SK-N-SH (cell line): ENCODE results near the gene RABL2A.
"Not testable (repeated sequence)": the region's sequence is repeated elsewhere in the genome, so short reads cannot be mapped to it uniquely, and the experiment has no call there.

Experiments used
- CTCF ChIP-seq: fragments of 200-600 bp; sonication (generic); IDR thresholded peaks from 2 replicates; pipeline ENCODE4 v1.6.1; 2017; ENCODE audit warnings: antibody characterized with exemption, mild to moderate bottlenecking, moderate library complexity
- EP300 ChIP-seq, 2 experiments: IDR thresholded peaks; 2 replicates each; pipeline versions ENCODE4 v1.4.0 to v1.6.1; 2012; ENCODE audit warnings: borderline replicate concordance in 1 of 2, low read depth in 1 of 2, low read length in 1 of 2
- EZH2phosphoT487 ChIP-seq: fragments of 200-600 bp; sonication (generic); IDR thresholded peaks from 2 replicates; pipeline ENCODE4 v1.6.1; 2017; ENCODE audit warnings: low read depth, mixed run types, mild to moderate bottlenecking, antibody characterized with exemption, moderate library complexity, borderline replicate concordance
- MAX ChIP-seq: IDR thresholded peaks from 2 replicates; pipeline ENCODE4 v1.4.0; 2012; ENCODE audit warnings: low read depth
- POLR2AphosphoS5 ChIP-seq: IDR thresholded peaks from 2 replicates; pipeline ENCODE4 v1.6.1; 2012; ENCODE audit warnings: low read depth, low read length
- REST ChIP-seq: IDR thresholded peaks from 2 replicates; pipeline ENCODE4 v1.6.1; 2012; ENCODE audit warnings: mild to moderate bottlenecking, low read depth, low read length, moderate library complexity
- YY1 ChIP-seq: IDR thresholded peaks from 2 replicates; pipeline ENCODE4 v1.4.0; 2012; ENCODE audit warnings: low read depth, mild to moderate bottlenecking

GRCh38 chr2:113602040-113602769 is 24.9 kb upstream of the RABL2A start:
- TF ChIP-seq EP300 (IDR thresholded peaks at IDR 0.05; ENCODE audit: borderline replicate concordance in 1 of 2, low read depth in 1 of 2, low read length in 1 of 2); REST; POLR2AphosphoS5; MAX; YY1; EZH2phosphoT487: not testable (repeated sequence)
- TF ChIP-seq CTCF: peak; percentile 55
